GM12874 (cell line): ENCODE data around the gene PRRC2A.

Experiments
- TF ChIP-seq, protein P1 (sequence below): IDR thresholded peaks from 2 replicates; pipeline ENCODE4 v1.5.1; 2011; ENCODE audit warnings: low read depth, mild to moderate bottlenecking, control low read depth, low read length, moderate library complexity; ENCODE audit not compliant: insufficient read depth

The PRRC2A gene

DNA sequence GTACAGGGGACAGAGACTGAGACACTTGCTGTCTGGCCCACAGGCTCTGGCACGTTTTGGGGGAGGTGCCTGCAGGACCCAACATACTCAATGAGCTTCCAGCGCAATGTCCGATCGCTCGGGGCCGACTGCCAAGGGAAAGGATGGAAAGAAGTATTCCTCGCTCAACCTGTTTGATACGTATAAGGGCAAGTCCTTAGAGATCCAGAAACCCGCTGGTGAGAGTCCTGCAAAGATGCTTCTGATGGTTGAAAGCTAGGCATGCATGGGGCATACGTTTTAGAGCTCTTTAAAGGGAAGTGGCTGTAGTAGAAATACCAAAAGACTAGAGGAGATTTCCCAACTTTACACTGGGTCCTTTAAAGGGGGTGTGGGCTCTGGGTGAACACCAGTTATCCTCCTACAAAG lies 2.2 kb downstream of the PRRC2A start:
- TF ChIP-seq, protein P1, sequence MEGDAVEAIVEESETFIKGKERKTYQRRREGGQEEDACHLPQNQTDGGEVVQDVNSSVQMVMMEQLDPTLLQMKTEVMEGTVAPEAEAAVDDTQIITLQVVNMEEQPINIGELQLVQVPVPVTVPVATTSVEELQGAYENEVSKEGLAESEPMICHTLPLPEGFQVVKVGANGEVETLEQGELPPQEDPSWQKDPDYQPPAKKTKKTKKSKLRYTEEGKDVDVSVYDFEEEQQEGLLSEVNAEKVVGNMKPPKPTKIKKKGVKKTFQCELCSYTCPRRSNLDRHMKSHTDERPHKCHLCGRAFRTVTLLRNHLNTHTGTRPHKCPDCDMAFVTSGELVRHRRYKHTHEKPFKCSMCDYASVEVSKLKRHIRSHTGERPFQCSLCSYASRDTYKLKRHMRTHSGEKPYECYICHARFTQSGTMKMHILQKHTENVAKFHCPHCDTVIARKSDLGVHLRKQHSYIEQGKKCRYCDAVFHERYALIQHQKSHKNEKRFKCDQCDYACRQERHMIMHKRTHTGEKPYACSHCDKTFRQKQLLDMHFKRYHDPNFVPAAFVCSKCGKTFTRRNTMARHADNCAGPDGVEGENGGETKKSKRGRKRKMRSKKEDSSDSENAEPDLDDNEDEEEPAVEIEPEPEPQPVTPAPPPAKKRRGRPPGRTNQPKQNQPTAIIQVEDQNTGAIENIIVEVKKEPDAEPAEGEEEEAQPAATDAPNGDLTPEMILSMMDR: no peak

DNA sequence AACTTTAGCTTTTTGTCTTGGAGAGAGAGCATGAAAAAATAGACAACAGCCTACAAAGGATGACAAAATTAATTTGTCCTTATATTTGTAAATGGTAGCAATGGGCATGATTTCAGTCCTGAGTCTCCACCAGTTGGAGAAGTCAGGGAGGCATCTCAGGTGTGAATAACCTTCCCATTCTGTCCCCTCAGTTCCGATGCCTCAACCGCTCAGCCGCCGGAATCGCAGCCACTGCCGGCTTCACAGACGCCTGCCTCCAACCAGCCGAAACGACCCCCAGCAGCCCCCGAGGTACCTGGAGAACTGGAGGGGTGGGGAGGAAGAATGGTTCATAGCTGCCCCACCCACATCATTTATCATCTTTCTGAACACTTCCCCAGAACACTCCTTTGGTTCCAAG lies 3.6 kb downstream of the PRRC2A start:
- TF ChIP-seq, protein P1: no peak

DNA sequence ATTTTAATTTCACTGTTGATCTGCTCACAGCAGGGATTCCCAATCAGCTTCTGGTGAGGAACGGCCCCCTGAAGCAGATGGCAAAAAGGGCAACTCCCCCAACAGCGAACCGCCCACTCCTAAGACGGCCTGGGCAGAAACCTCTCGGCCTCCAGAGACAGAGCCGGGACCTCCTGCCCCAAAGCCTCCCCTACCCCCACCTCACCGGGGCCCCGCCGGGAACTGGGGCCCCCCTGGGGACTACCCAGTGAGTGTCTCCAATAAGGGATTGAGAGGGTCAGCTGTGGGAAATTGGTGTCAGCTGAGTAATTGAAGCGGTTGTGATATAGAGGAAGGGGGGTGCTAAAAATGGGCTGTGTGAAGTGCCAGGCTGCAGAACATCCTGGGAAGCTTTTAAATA lies 6.4 kb downstream of the PRRC2A start:
- TF ChIP-seq, protein P1: no peak

DNA sequence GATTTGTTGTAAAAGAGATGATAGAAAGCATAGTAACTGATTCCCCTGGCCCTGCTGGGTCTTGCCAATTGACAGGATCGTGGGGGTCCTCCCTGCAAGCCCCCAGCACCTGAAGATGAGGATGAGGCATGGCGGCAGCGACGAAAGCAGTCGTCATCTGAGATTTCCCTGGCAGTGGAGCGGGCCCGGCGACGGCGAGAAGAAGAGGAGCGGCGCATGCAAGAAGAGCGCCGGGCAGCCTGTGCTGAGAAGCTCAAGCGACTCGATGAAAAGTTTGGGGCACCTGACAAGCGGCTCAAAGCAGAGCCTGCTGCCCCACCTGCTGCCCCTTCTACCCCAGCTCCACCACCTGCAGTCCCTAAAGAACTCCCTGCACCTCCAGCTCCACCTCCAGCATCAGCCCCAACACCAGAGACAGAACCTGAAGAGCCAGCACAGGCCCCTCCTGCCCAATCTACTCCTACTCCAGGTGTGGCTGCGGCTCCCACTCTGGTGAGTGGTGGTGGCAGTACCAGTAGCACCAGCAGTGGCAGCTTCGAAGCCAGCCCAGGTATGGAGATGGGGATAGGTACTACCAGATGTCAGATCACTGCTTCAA lies 7.3 kb downstream of the PRRC2A start:
- TF ChIP-seq, protein P1: no peak

- TF ChIP-seq, protein P1: no peak
These were observed 8.5 kb downstream of the PRRC2A start for GRCh38 chr6:31629014-31629413.

DNA sequence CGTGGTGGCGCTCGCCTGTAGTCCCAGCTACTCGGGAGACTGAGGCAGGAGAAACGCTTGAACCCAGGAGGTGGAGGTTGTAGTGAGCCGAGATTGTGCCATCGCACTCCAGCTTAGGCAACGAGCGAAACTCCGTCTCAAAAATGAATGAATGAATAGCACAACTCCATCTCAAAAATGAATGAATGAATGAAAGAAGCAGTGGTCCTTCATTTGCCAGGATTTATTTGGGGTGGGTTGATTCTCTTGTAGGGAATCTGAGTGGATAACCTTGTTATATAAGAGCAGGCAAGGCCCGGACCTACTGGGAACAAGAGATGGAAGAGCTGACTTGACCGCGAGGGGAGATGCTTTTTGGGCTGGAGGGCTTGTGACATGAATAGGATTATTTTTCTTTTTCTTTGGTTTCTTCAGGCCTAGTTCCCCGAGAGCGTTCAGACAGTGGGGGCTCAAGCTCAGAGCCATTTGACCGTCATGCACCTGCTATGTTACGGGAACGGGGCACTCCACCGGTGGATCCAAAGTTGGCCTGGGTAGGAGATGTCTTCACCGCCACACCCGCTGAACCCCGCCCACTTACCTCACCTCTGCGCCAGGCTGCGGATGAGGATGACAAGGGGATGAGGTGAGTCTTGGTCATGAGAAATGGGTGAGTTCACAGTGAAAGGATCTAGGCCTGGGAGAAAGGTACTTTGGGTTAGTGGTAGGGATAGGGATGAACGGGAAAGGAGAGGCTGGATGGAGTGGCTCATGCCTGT lies 9.8 kb downstream of the PRRC2A start:
- TF ChIP-seq, protein P1: no peak

DNA sequence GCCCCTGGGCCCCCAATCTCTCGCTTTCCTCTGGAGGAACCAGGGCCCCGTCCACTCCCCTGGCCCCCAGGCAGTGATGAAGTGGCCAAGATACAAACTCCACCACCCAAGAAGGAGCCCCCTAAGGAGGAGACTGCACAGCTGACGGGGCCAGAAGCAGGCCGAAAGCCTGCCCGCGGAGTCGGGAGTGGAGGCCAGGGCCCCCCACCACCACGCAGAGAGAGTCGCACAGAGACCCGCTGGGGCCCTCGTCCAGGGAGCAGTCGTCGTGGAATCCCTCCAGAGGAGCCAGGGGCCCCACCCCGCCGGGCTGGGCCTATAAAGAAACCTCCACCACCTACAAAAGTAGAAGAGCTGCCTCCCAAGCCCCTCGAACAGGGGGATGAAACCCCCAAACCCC lies 10.7 kb downstream of the PRRC2A start:
- TF ChIP-seq, protein P1: no peak
